Spleen (tissue), 11 donors: ENCODE measurements around the gene NAT8L. TPM values are rescaled to one million over a fixed set of nuclear protein-coding genes. Genes with fewer than 3 reads are reported as not detected.

Experiments used
- DNase-seq: peaks from one replicate; pipeline ENCODE4 v3.0.0-alpha.2; 2020
- H3K27ac ChIP-seq, 8 donors: fragments of 200-600 bp; sonication (generic) in 7 of 8; 1 replicate in 4 of 8; 2 replicates in 4 of 8; pipeline versions ENCODE4 v1.5.0 to v1.8.0; 2016 to 2021; ENCODE audit warnings: inconsistent platforms in 4 of 8, mild to moderate bottlenecking in 4 of 8, moderate library complexity in 1 of 8
- H3K27me3 ChIP-seq, 7 donors: fragments of 200-600 bp; sonication (generic) in 6 of 7; replicated peaks in 1 of 7; 1 replicate in 4 of 7; 2 replicates in 3 of 7; pipeline versions ENCODE4 v1.5.0 to v1.8.0; 2016 to 2021; ENCODE audit warnings: inconsistent platforms in 3 of 7, mild to moderate bottlenecking in 1 of 7
- H3K36me3 ChIP-seq, 6 donors: fragments of 200-600 bp; sonication (generic) in 5 of 6; 1 replicate in 4 of 6; 2 replicates in 2 of 6; pipeline versions ENCODE4 v1.5.0 to v1.8.0; 2016 to 2021; ENCODE audit warnings: inconsistent platforms in 2 of 6
- H3K4me1 ChIP-seq, 6 donors: fragments of 200-600 bp; sonication (generic) in 5 of 6; 1 replicate in 3 of 6; 2 replicates in 3 of 6; pipeline versions ENCODE4 v1.5.0 to v1.8.0; 2016 to 2021; ENCODE audit warnings: inconsistent platforms in 3 of 6
- H3K4me3 ChIP-seq, 8 donors: fragments of 200-600 bp; sonication (generic) in 7 of 8; 1 replicate in 4 of 8; 2 replicates in 4 of 8; pipeline versions ENCODE4 v1.5.0 to v1.8.0; 2016 to 2021; ENCODE audit warnings: inconsistent platforms in 4 of 8, mild to moderate bottlenecking in 4 of 8, moderate library complexity in 2 of 8
- H3K9me3 ChIP-seq, 8 donors: fragments of 200-600 bp; sonication (generic) in 7 of 8; 1 replicate in 4 of 8; 2 replicates in 4 of 8; pipeline versions ENCODE4 v1.5.0 to v1.8.0; 2016 to 2021; ENCODE audit warnings: inconsistent platforms in 4 of 8
- CTCF ChIP-seq, 11 experiments: fragments of 200-600 bp in 7 of 11; fragments of 450-650 bp in 4 of 11; sonication (generic) in 4 of 11; IDR thresholded peaks in 8 of 11; conservative IDR thresholded peaks in 3 of 11; 1 replicate in 7 of 11; 2 replicates in 4 of 11; pipeline versions ENCODE4 v1.4.0 to v1.8.0; 2016 to 2021; ENCODE audit warnings: antibody characterized with exemption in 11 of 11, inconsistent platforms in 4 of 11, mild to moderate bottlenecking in 1 of 11
- POLR2A ChIP-seq, 3 donors: fragments of 450-650 bp; IDR thresholded peaks; one replicate each; pipeline ENCODE4 v1.5.1; 2017; ENCODE audit warnings: antibody characterized with exemption in 3 of 3, mild to moderate bottlenecking in 1 of 3
- POLR2AphosphoS5 ChIP-seq, 3 donors: sonication (generic); formaldehyde crosslinking; IDR thresholded peaks; one replicate each; pipeline ENCODE4 v1.5.1; 2017; ENCODE audit warnings: antibody characterized with exemption in 3 of 3
- WGBS, 5 donors: extraction: QIAGEN DNeasy Blood & Tissue Kit in 3 of 5; methylation state at CpG; one replicate each; pipeline versions ENCODE4 v1.1.5 to v1.1.7; 2013 to 2018; 5-methylcytosine and 5-hydroxymethylcytosine counted together
- intact Hi-C: fragments of 100-400 bp; cut with DNase I; formaldehyde crosslinking; loops from one replicate; pipeline ENCODE4 v1.15.0; 2023; ENCODE audit warnings: low total_unique reads
- polyA plus RNA-seq, 3 donors: library from polyadenylated mRNA; stranded (reverse); fragments of 200-250 nt; gene quantifications; one replicate each; pipeline ENCODE4 v1.2.1, GENCODE V29; 2013
- total RNA-seq, 7 donors: library from RNA; depleted of rRNA in 3 of 7; stranded (reverse); fragments of >200 nt in 3 of 7; fragmentation: NEBNext Ultra II Directional in 4 of 7; extraction: Animal tissue kit (Norgen Biotek cat#: 25700) in 4 of 7; gene quantifications; one replicate each; pipeline versions ENCODE4 v1.1.0 to v1.2.1, GENCODE V29; 2016 to 2021
- donor health status: healthy with polysubstance abuse.
- donor health status: DM: no; HTN: no; CAD: no; lungs with moderate emphysema.
- donor health status: DM: no; HTN: no; CAD: no.
- donor health status: Bipolar disorder and iron deficiency.
- donor health status: healthy.
- donor health status: DM: no; HTN: no; CAD: no.
- donor health status: DM: yes; HTN: yes; CAD: no.

NAT8L gene
- total and polyA plus RNA-seq, 10 donors = 0.13 to 3.1 (median 0.72) TPM

DNA sequence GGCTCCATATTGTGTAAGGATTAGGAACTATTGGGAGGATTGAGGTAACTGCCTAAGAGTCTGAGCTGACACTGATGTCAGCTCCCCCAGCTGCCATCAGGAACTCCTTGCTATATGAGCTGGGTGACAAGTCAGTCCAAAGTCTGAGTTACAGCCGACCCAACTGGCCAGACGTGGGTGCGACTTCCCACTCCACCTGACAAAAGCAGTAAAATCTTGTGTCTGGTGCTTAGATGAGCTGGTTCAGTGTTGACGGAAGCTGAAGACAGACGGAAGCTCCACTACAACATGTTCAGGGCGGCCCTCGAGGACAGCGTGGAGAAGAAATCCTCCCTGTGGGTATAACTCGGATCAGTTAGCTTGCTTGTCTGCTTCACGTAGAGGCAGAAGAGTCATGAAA is 22.8 kb upstream of the NAT8L start:
- intact Hi-C loops = no loop called here
- Histone ChIP-seq H3K27me3 (peaks cover 0 to 80% (median 18%) of the 10 kb centered on the region in 7 donors), H3K27ac (no peak overlapping the region), H3K36me3 (no peaks in the 10 kb centered on the region), H3K4me3 (no peak overlapping the region), H3K4me1 (peaks cover 8 to 15% (median 12%) of the 10 kb centered on the region in 6 donors), H3K9me3 (no peaks in the 10 kb centered on the region)
- no peak for TF ChIP-seq POLR2AphosphoS5 (IDR thresholded peaks at IDR 0.05)
- TF ChIP-seq CTCF (IDR thresholded peaks at IDR 0.05 in 8 of 11, conservative IDR thresholded peaks at IDR 0.05 in 3 of 11) = no peak
- TF ChIP-seq POLR2A (IDR thresholded peaks at IDR 0.05) = no peak
- 91 to 92% (median 92%) methylated on average over 10 of the region's 10 CpGs for WGBS, 5 donors
- no peak for DNase-seq

- 48 to 72% (median 61%) methylated on average over 7 of the region's 7 CpGs for WGBS, 5 donors
- H3K36me3 ChIP-seq = no peaks in the 10 kb centered on the region
- intact Hi-C loops = no loop called here
- no peak for DNase-seq
- H3K9me3 ChIP-seq = no peaks in the 10 kb centered on the region
- TF ChIP-seq CTCF (IDR thresholded peaks at IDR 0.05 in 8 of 11, conservative IDR thresholded peaks at IDR 0.05 in 3 of 11) (no peak), POLR2A (IDR thresholded peaks at IDR 0.05) (no peak), POLR2AphosphoS5 (IDR thresholded peaks at IDR 0.05) (no peak)
- peaks cover 0 to 81% (median 23%) of the 10 kb centered on the region in 7 donors for H3K27me3 ChIP-seq
- no peak overlapping the region for H3K4me3 ChIP-seq
- H3K4me1 ChIP-seq = peaks cover 9 to 20% (median 17%) of the 10 kb centered on the region in 6 donors
- H3K27ac ChIP-seq = no peak overlapping the region
These were observed 22.3 kb upstream of the NAT8L start for GRCh38 chr4:2036866-2037265.

GRCh38 chr4:2040391-2041238 is 18.5 kb upstream of the NAT8L start:
- intact Hi-C loops = no loop called here
- H3K9me3 ChIP-seq = peaks cover 0 to 5% (median 0%) of the 10 kb centered on the region in 8 donors
- H3K4me3 ChIP-seq = peak overlapping the region; percentile 39 to 94 (median 86)
- no peak for TF ChIP-seq POLR2A (IDR thresholded peaks at IDR 0.05)
- TF ChIP-seq CTCF (IDR thresholded peaks at IDR 0.05 in 8 of 11, conservative IDR thresholded peaks at IDR 0.05 in 3 of 11) = no peak
- TF ChIP-seq POLR2AphosphoS5 (IDR thresholded peaks at IDR 0.05) = no peak
- peaks cover 9 to 34% (median 25%) of the 10 kb centered on the region in 6 donors for H3K4me1 ChIP-seq
- DNase-seq = peak; percentile 78
- WGBS, 5 donors = 6 to 13% (median 7%) methylated on average over 19 to 91 of the region's 91 CpGs
- H3K27me3 ChIP-seq = peaks cover 0 to 71% (median 23%) of the 10 kb centered on the region in 7 donors
- peaks cover 0 to 4% (median 0%) of the 10 kb centered on the region in 6 donors for H3K36me3 ChIP-seq
- H3K27ac ChIP-seq = no peak overlapping the region
